ENCODE measurements around the gene SLC25A28. TPM values are rescaled to one million over a fixed set of nuclear protein-coding genes. Genes with fewer than 3 reads are reported as not detected.

Gene SLC25A28

Small RNA genes lying within 50 kb of the gene (small RNA-seq; reads per million reads assigned to genes)
- gene AL133353.1 (ENCODE audit: insufficient read depth): not detected
